ACC112 (cell line): ENCODE results near the gene PCDHGA9.
"Not testable (repeated sequence)": the region's sequence is repeated elsewhere in the genome, so short reads cannot be mapped to it uniquely, and the experiment has no call there.

ENCODE experiments used
- H2AFZ ChIP-seq: fragments of 200-600 bp; sonication (generic); one replicate; pipeline ENCODE4 v1.6.0; 2017; ENCODE audit warnings: antibody characterized with exemption, low read length; ENCODE audit not compliant: unreplicated experiment
- H3K27ac ChIP-seq: fragments of 200-600 bp; sonication (generic); 2 replicates; pipeline ENCODE4 v1.5.1; 2014; ENCODE audit warnings: low read depth, mild to moderate bottlenecking, antibody characterized with exemption, low read length, moderate library complexity
- H3K27me3 ChIP-seq: fragments of 200-600 bp; sonication (generic); 2 replicates; pipeline ENCODE4 v1.6.1; 2014; ENCODE audit warnings: mild to moderate bottlenecking, antibody characterized with exemption, low read length, moderate library complexity, mixed read lengths; ENCODE audit not compliant: insufficient read depth
- H3K36me3 ChIP-seq: fragments of 200-600 bp; sonication (generic); 2 replicates; pipeline ENCODE4 v1.6.1; 2016; ENCODE audit warnings: mild to moderate bottlenecking, antibody characterized with exemption, low read length, moderate library complexity, mixed read lengths; ENCODE audit not compliant: insufficient read depth
- H3K4me1 ChIP-seq: fragments of 200-600 bp; sonication (generic); one replicate; pipeline ENCODE4 v1.6.1; 2016; ENCODE audit warnings: low read length, mixed read lengths; ENCODE audit not compliant: insufficient read depth, unreplicated experiment, control insufficient read depth
- H3K4me3 ChIP-seq: fragments of 200-600 bp; sonication (generic); 2 replicates; pipeline ENCODE4 v1.5.1; 2014; ENCODE audit warnings: mild to moderate bottlenecking, low read depth, low read length
- H3K79me2 ChIP-seq: fragments of 200-600 bp; sonication (generic); one replicate; pipeline ENCODE4 v1.6.0; 2016; ENCODE audit warnings: low read length; ENCODE audit not compliant: control insufficient read depth, unreplicated experiment, insufficient read depth

Gene PCDHGA9

GRCh38 chr5:141366016-141366896 is 36.3 kb upstream of the PCDHGA9 start:
- Histone ChIP-seq H3K27ac (no peak overlapping the region), H3K27me3 (peaks cover 88% of the 10 kb centered on the region), H3K4me3 (no peak overlapping the region), H3K4me1 (no peaks in the 10 kb centered on the region), H2AFZ (no peak overlapping the region), H3K36me3 (no peaks in the 10 kb centered on the region), H3K79me2 (no peaks in the 10 kb centered on the region)

GRCh38 chr5:141369994-141370848 is 32.4 kb upstream of the PCDHGA9 start, which contains the start of gene PCDHGB3:
Gene PCDHGB3, plus strand, starts transcription at chr5:141370242. Its CDS starts 153 bp downstream, at chr5:141370395.
- H2AFZ ChIP-seq: peak within 1 kb of the TSS; percentile 59
- H3K4me1 ChIP-seq: no peaks in the 10 kb centered on the region
- peaks cover 91% of the 10 kb centered on the region for H3K27me3 ChIP-seq
- H3K27ac ChIP-seq: no peak within 1 kb of the TSS
- H3K36me3 ChIP-seq: no peaks in the 10 kb centered on the region
- H3K79me2 ChIP-seq: no peaks in the 10 kb centered on the region
- peak within 1 kb of the TSS; percentile 67 for H3K4me3 ChIP-seq

GRCh38 chr5:141371572-141372475 is 30.8 kb upstream of the PCDHGA9 start:
- Histone ChIP-seq H2AFZ (no peak overlapping the region), H3K27ac (no peak overlapping the region), H3K4me1 (no peaks in the 10 kb centered on the region), H3K27me3 (peaks cover 77% of the 10 kb centered on the region), H3K36me3 (no peaks in the 10 kb centered on the region), H3K79me2 (no peaks in the 10 kb centered on the region), H3K4me3 (no peak overlapping the region)

GRCh38 chr5:141373673-141374317 is 28.8 kb upstream of the PCDHGA9 start, which contains the start of gene PCDHGA6:
Gene PCDHGA6, plus strand, starts transcription at chr5:141373891. Its CDS starts 193 bp downstream, at chr5:141374084.
- Histone ChIP-seq H3K4me3 (peak within 1 kb of the TSS; percentile 67), H3K4me1 (no peaks in the 10 kb centered on the region), H3K36me3 (no peaks in the 10 kb centered on the region), H2AFZ (no peak within 1 kb of the TSS), H3K79me2 (no peaks in the 10 kb centered on the region), H3K27me3 (peaks cover 72% of the 10 kb centered on the region), H3K27ac (no peak within 1 kb of the TSS)

- no peaks in the 10 kb centered on the region for H3K36me3 ChIP-seq
- H3K27me3 ChIP-seq: peaks cover 74% of the 10 kb centered on the region
- H3K79me2 ChIP-seq: no peaks in the 10 kb centered on the region
- peak overlapping the region; percentile 67; the same call in 1 of the 2 replicates for H3K4me3 ChIP-seq
- H3K27ac ChIP-seq: no peak overlapping the region
- no peak overlapping the region for H2AFZ ChIP-seq
- H3K4me1 ChIP-seq: no peaks in the 10 kb centered on the region
Observed at GRCh38 chr5:141374627-141375026, 28.0 kb upstream of the PCDHGA9 start.

GRCh38 chr5:141375444-141376155 is 27.0 kb upstream of the PCDHGA9 start:
- H2AFZ ChIP-seq, H3K79me2 ChIP-seq, H3K36me3 ChIP-seq, H3K4me3 ChIP-seq, H3K4me1 ChIP-seq, H3K27ac ChIP-seq: not testable (repeated sequence)
- peaks cover 74% of the 10 kb centered on the region for H3K27me3 ChIP-seq

GRCh38 chr5:141382469-141383294 is 19.9 kb upstream of the PCDHGA9 start, which contains the start of gene PCDHGA7:
Gene PCDHGA7, plus strand, starts transcription at chr5:141382742. Its CDS starts 158 bp downstream, at chr5:141382900.
- peak within 1 kb of the TSS; percentile 67 for H3K4me3 ChIP-seq
- H2AFZ ChIP-seq: no peak within 1 kb of the TSS

GRCh38 chr5:141383345-141383744 is 19.2 kb upstream of the PCDHGA9 start:
- no peaks in the 10 kb centered on the region for H3K79me2 ChIP-seq
- H2AFZ ChIP-seq: no peak overlapping the region
- H3K36me3 ChIP-seq: no peaks in the 10 kb centered on the region
- peaks cover 83% of the 10 kb centered on the region for H3K27me3 ChIP-seq
- no peaks in the 10 kb centered on the region for H3K4me1 ChIP-seq
- H3K4me3 ChIP-seq: no peak overlapping the region
- no peak overlapping the region for H3K27ac ChIP-seq

More at GRCh38 chr5:141382469-141383294, 19.9 kb upstream of the PCDHGA9 start, which contains the start of gene PCDHGA7:
- H3K36me3 ChIP-seq: no peaks in the 10 kb centered on the region
- H3K4me1 ChIP-seq: no peaks in the 10 kb centered on the region
- peaks cover 80% of the 10 kb centered on the region for H3K27me3 ChIP-seq
- no peaks in the 10 kb centered on the region for H3K79me2 ChIP-seq
- H3K27ac ChIP-seq: no peak within 1 kb of the TSS
